Pancreas (tissue), 10 donors: ENCODE data around the gene TMEM200C. TPM values are rescaled to one million over a fixed set of nuclear protein-coding genes. Genes with fewer than 3 reads are reported as not detected.

Experiments used
- ATAC-seq, 4 donors: fragments of 200-7000 bp; cut with Tn5 transposase; one replicate each; pipeline versions ENCODE4 v1.8.0 to v1.9.1; 2020; ENCODE audit warnings: mild to moderate bottlenecking in 4 of 4, moderate library complexity in 4 of 4
- DNase-seq, 6 donors: peaks; one replicate each; pipeline ENCODE4 v3.0.0-alpha.2; 2020
- FAIRE-seq: peaks from 2 replicates; lab custom pipeline; 2012; peaks lifted over from hg19 to GRCh38; lab: Jason Lieb, UNC
- H3K27ac ChIP-seq, 4 donors: fragments of 200-600 bp; sonication (generic); 1 replicate in 3 of 4; 2 replicates in 1 of 4; pipeline versions ENCODE4 v1.5.0 to v1.8.0; 2020
- H3K27me3 ChIP-seq, 4 donors: fragments of 200-600 bp; one replicate each; pipeline ENCODE4 v1.8.0; 2021
- H3K36me3 ChIP-seq, 3 donors: fragments of 200-600 bp; sonication (generic) in 1 of 3; one replicate each; pipeline versions ENCODE4 v1.5.0 to v1.8.0; 2020 to 2021
- H3K4me1 ChIP-seq, 3 donors: fragments of 200-600 bp; one replicate each; pipeline ENCODE4 v1.8.0; 2021
- H3K4me3 ChIP-seq, 4 donors: fragments of 200-600 bp; sonication (generic) in 2 of 4; one replicate each; pipeline versions ENCODE4 v1.5.0 to v1.8.0; 2020 to 2021
- H3K9me3 ChIP-seq, 4 donors: fragments of 200-600 bp; one replicate each; pipeline ENCODE4 v1.8.0; 2021
- CTCF ChIP-seq, 4 donors: fragments of 200-600 bp; sonication (generic) in 3 of 4; IDR thresholded peaks; one replicate each; pipeline versions ENCODE4 v1.5.0 to v1.8.0; 2021; ENCODE audit warnings: antibody characterized with exemption in 4 of 4
- WGBS, 2 donors: extraction: QIAGEN DNeasy Blood & Tissue Kit; methylation state at CpG; one replicate each; pipeline ENCODE4 v1.1.7; 2013; 5-methylcytosine and 5-hydroxymethylcytosine counted together
- intact Hi-C, 3 donors: fragments of 100-400 bp; cut with DNase I; formaldehyde crosslinking; loops; one replicate each; pipeline versions ENCODE4 v1.11.1 to v1.14.2; 2022
- polyA plus RNA-seq, 2 donors: library from polyadenylated mRNA; stranded (reverse); fragments of 200-250 nt; gene quantifications; one replicate each; pipeline ENCODE4 v1.2.3, GENCODE V29; 2013
- total RNA-seq, 6 donors: library from RNA; stranded (reverse); fragmentation: NEBNext Ultra II Directional in 4 of 6; extraction: Animal tissue kit (Norgen Biotek cat#: 25700) in 4 of 6; gene quantifications; one replicate each; pipeline versions ENCODE4 v1.2.1 to v1.2.4, GENCODE V29; 2021 to 2023
- donor health status: healthy with polysubstance abuse.
- donor health status: DM: no; HTN: no; CAD: no; lungs with moderate emphysema.
- donor health status: DM: no; HTN: no; CAD: no.
- donor health status: control.
- donor health status: control.
- donor health status: Bipolar disorder and iron deficiency.
- donor health status: DM: yes; HTN: yes; CAD: no.
- donor health status: DM: no; HTN: no; CAD: no.
- donor health status: DM: no; HTN: no; CAD: no.
- donor health status: DM: yes; HTN: yes; CAD: no.

TMEM200C gene
- total and polyA plus RNA-seq, 8 donors: under 0.01 to 0.37 (median 0.03) TPM; not detected in 2

GRCh38 chr18:5851998-5852397 lies 43.3 kb downstream of the TMEM200C start:
- Histone ChIP-seq H3K27ac (no peak overlapping the region), H3K4me1 (no peaks in the 10 kb centered on the region), H3K36me3 (no peaks in the 10 kb centered on the region), H3K27me3 (peaks cover 0 to 6% (median 0%) of the 10 kb centered on the region in 4 donors), H3K4me3 (no peak overlapping the region), H3K9me3 (no peaks in the 10 kb centered on the region)
- no peak for TF ChIP-seq CTCF (IDR thresholded peaks at IDR 0.05)
- FAIRE-seq (peak; percentile 81), ATAC-seq (no peak), DNase-seq (no peak)
- intact Hi-C loops: no loop called here
- 20 to 24% methylated on average over 2 of the region's 2 CpGs for WGBS, 2 donors

GRCh38 chr18:5842653-5843052 lies 52.7 kb downstream of the TMEM200C start:
- no peak for FAIRE-seq
- H3K9me3 ChIP-seq: no peaks in the 10 kb centered on the region
- ATAC-seq: no peak
- no peaks in the 10 kb centered on the region for H3K27me3 ChIP-seq
- WGBS, 2 donors: 39 to 47% methylated on average over 3 of the region's 3 CpGs
- no peak for TF ChIP-seq CTCF (IDR thresholded peaks at IDR 0.05)
- no peaks in the 10 kb centered on the region for H3K36me3 ChIP-seq
- H3K4me1 ChIP-seq: no peaks in the 10 kb centered on the region
- no peak overlapping the region for H3K27ac ChIP-seq
- intact Hi-C loops: no loop called here
- H3K4me3 ChIP-seq: no peak overlapping the region
- DNase-seq: no peak

- intact Hi-C loops: no loop called here
- WGBS, 2 donors: 34 to 36% methylated on average over 2 of the region's 2 CpGs
Observed at GRCh38 chr18:5841518-5841917, 53.8 kb downstream of the TMEM200C start.

GRCh38 chr18:5840547-5840946 lies 54.8 kb downstream of the TMEM200C start:
- WGBS, 2 donors: 68 to 69% methylated on average over 4 of the region's 4 CpGs
- Histone ChIP-seq H3K36me3 (no peaks in the 10 kb centered on the region), H3K27ac (no peak overlapping the region), H3K27me3 (no peaks in the 10 kb centered on the region), H3K9me3 (no peaks in the 10 kb centered on the region), H3K4me1 (no peaks in the 10 kb centered on the region), H3K4me3 (no peak overlapping the region)
- no peak for ATAC-seq
- no peak for FAIRE-seq
- intact Hi-C loops: no loop called here
- TF ChIP-seq CTCF (IDR thresholded peaks at IDR 0.05): no peak
- DNase-seq: no peak

More at GRCh38 chr18:5841518-5841917, 53.8 kb downstream of the TMEM200C start:
- Histone ChIP-seq H3K27me3 (no peaks in the 10 kb centered on the region), H3K36me3 (no peaks in the 10 kb centered on the region), H3K4me1 (no peaks in the 10 kb centered on the region), H3K9me3 (no peaks in the 10 kb centered on the region), H3K27ac (no peak overlapping the region), H3K4me3 (no peak overlapping the region)
- no peak for ATAC-seq
- TF ChIP-seq CTCF (IDR thresholded peaks at IDR 0.05): no peak
- FAIRE-seq: no peak
- no peak for DNase-seq

GRCh38 chr18:5840025-5840424 lies 55.3 kb downstream of the TMEM200C start:
- Histone ChIP-seq H3K9me3 (no peaks in the 10 kb centered on the region), H3K4me3 (no peak overlapping the region), H3K4me1 (no peaks in the 10 kb centered on the region), H3K36me3 (no peaks in the 10 kb centered on the region), H3K27ac (no peak overlapping the region), H3K27me3 (no peaks in the 10 kb centered on the region)
- WGBS, 2 donors: 40 to 58% methylated on average over 2 of the region's 2 CpGs
- intact Hi-C loops: no loop called here
- no peak for ATAC-seq
- no peak for FAIRE-seq
- no peak for DNase-seq
- no peak for TF ChIP-seq CTCF (IDR thresholded peaks at IDR 0.05)
